Upper lobe of left lung (tissue), 4 donors: ENCODE data around the gene TNFRSF18.

Source experiments
- EP300 ChIP-seq, 4 donors: sonication (generic); formaldehyde crosslinking; IDR thresholded peaks; one replicate each; pipeline ENCODE4 v1.5.1; 2017; ENCODE audit warnings: antibody characterized with exemption in 4 of 4, control low read depth in 2 of 4
- POLR2A ChIP-seq, 4 donors: fragments of 450-650 bp; IDR thresholded peaks; one replicate each; pipeline ENCODE4 v1.5.1; 2016 to 2017; ENCODE audit warnings: antibody characterized with exemption in 4 of 4, mild to moderate bottlenecking in 2 of 4
- POLR2AphosphoS5 ChIP-seq, 2 donors: sonication (generic); formaldehyde crosslinking; IDR thresholded peaks; one replicate each; pipeline ENCODE4 v1.5.1; 2017; ENCODE audit warnings: antibody characterized with exemption in 2 of 2
- TF ChIP-seq, protein P1 (sequence below), 6 experiments: fragments of 450-650 bp in 4 of 6; fragments of 200-600 bp in 2 of 6; sonication (generic) in 2 of 6; IDR thresholded peaks; one replicate each; pipeline ENCODE4 v1.5.1; 2016 to 2019; ENCODE audit warnings: antibody characterized with exemption in 6 of 6

DNA sequence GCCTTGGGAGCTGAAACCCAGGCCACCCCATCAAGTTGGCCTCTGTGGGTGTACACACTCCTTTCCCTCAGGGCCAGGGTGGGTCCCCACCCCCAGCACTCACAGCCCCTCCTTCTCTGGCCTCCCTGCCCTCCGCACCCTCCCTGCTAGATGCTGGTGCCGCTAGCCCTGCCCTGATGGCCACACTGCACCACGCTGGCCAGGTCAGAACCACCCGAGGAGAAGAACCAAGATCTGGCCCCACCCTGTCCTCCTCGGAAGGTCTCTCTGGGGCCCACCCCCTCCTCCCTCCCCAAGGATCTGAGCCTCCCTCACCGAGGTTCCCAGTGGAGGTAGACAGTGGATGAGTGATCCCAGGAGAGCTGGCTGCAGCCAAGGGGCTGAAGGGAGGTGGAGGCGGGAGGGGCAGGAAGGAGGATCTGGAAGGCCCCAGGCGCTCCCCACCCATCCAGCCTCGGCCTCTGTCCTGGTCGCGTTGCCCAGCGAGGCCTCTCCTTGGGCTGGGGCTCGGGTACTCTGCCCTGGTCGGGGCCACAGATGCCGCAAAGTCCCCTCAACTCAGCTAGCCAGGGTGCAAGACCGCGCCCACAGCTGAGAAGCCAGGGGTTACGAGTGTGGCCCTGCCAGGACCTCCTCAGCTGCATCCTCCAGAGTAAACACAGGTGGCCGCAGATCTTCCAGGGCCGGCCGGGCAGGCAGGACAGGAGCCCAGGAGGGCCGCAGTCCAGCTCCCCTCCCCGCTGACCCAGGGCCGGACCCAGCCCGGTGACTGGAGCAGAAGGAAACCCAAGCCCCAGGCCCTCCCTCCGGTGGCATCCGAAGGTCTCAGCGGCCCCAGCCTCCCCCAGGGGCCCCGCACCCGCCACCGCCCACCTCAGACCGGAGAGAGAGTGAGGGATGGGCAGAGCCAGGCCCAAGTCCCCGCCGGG, 30.8 kb upstream of the TNFRSF18 start:
- TF ChIP-seq POLR2AphosphoS5 (IDR thresholded peaks at IDR 0.05) (no peak), EP300 (IDR thresholded peaks at IDR 0.05) (no peak), POLR2A (IDR thresholded peaks at IDR 0.05) (no peak)
- TF ChIP-seq, protein P1, sequence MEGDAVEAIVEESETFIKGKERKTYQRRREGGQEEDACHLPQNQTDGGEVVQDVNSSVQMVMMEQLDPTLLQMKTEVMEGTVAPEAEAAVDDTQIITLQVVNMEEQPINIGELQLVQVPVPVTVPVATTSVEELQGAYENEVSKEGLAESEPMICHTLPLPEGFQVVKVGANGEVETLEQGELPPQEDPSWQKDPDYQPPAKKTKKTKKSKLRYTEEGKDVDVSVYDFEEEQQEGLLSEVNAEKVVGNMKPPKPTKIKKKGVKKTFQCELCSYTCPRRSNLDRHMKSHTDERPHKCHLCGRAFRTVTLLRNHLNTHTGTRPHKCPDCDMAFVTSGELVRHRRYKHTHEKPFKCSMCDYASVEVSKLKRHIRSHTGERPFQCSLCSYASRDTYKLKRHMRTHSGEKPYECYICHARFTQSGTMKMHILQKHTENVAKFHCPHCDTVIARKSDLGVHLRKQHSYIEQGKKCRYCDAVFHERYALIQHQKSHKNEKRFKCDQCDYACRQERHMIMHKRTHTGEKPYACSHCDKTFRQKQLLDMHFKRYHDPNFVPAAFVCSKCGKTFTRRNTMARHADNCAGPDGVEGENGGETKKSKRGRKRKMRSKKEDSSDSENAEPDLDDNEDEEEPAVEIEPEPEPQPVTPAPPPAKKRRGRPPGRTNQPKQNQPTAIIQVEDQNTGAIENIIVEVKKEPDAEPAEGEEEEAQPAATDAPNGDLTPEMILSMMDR (IDR thresholded peaks at IDR 0.05): no peak
